ENCODE results near the gene MICAL2.

MICAL2 gene

GRCh38 chr11:12276831-12277475 is 166.6 kb downstream of the MICAL2 start:
- no peak for DNase-seq

DNA sequence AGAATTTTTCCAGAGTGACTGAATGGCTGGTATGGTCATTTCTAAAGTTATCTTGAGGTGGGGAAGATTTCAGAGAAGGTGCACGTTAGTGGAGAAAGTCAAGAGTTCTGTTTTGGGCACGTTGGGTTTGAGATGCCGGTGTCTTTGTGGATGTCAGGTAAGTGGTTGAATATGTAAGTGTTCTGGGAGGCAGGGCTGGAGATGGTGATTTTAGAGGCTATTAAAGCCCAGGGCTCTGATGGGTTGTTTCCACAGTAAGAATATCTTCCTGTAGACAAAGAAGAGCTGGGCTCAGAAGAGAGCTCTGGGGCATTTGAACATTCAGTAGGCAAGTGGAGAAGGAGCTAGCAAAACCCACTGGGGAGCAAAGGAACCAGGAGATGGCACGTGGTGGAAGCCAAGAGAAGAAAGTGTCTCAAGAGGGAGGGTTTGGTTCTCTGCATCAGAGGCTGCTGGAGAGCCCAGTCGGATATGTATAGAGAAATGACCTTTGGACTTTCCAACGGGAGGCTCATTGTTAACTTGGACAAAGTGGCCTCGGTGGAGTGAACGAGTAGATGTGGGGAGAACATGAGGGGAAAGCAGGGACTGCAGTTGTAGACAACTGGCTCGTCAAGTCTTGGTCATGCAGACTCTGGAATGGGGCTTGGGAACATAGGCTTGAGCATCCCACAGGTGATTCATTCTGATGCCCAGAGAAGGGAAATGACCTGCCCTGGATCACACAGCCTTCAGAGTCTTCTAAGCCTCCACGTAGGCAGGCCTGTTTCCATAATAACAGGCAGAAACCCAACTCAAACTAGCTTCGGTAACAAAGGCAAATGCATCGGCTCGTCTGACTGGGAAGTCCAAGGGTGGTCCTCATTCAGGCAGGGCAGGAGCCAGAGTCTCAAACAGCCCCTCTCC is 168.6 kb downstream of the MICAL2 start:
- no peak for DNase-seq

DNA sequence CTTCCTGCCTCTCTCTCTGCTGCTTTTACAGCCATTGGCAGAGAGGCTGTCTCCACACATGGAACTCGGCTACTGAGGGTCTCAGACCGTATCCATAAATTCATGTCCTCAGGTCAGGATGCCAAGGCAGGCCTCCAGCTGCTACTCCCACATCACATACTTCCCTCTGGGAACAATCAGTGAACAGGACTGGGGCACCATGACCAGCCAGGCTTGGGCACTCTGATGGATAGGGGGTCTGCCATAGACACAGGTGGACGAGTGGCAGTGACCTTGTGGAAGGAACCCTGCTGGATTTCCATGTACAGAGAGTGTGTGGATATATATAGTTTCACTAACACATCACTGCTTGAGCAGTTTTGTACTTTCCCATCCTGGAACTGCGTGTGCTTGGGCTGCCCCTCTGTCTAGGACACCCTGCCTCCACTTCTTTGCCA is 169.3 kb downstream of the MICAL2 start:
- DNase-seq = no peak

- no peak for DNase-seq
Observed at GRCh38 chr11:12280199-12280837, 169.9 kb downstream of the MICAL2 start.

DNA sequence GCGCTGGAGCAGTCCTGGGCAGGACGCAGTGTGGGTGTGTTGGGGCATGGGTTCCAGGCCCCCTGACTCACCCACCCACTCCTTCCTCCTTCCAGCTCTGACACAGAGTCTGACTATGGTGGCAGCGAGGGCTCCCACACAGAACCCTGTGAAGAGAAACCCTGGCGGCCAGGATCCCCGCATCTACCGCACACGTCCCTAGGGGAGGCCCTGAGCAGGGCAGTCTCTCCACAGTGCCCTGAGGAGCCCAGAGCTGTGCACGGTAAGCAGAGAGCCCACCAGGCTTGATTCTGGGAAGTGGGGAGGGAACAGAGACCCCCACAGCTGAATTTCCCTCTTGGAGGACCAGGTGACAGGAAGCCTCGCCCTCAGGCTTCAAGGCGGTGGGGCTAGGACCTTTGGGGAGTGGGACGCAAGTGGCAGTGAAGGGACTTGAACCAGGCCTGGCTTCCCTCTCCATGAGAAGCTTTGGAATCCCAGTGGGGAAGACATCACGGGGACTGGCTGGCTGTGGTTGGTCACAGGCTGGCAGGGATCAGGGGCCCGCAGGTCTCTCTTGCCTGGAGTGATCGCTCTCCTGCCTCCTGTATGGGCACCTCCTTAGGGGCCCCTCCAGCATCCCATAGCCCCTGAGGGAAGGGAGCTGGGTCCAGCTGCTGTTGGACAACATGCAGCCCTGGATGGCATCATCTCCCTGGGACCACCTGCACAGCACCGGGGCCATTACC is 170.6 kb downstream of the MICAL2 start:
- no peak for DNase-seq

GRCh38 chr11:12281571-12282478 is 171.4 kb downstream of the MICAL2 start:
- DNase-seq = no peak

- no peak for DNase-seq
Observed at GRCh38 chr11:12282676-12283075, 172.3 kb downstream of the MICAL2 start.

GRCh38 chr11:12284316-12285050 is 174.1 kb downstream of the MICAL2 start:
- DNase-seq = no peak

GRCh38 chr11:12285106-12285505 is 174.7 kb downstream of the MICAL2 start:
- DNase-seq = no peak

GRCh38 chr11:12285811-12286222 is 175.4 kb downstream of the MICAL2 start:
- no peak for DNase-seq

GRCh38 chr11:12286606-12287005 is 176.2 kb downstream of the MICAL2 start:
- DNase-seq = no peak

DNA sequence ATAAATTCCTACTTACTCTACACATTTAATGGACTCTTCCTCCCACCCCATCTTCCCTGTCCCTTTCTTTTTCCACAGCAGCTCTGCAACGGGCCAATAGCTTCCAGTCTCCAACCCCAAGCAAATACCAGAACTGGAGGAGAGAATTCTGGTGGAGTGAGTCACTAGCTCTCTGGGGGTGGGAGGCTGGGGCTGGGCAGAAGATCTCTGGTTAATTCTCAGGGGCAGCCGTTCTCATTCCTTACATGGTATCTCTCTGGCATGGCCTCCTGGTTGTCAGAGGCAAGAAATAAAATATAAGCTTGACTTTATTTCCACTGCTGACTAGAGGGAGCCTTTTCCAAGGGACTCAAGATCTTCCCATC is 176.6 kb downstream of the MICAL2 start:
- no peak for DNase-seq

GRCh38 chr11:12287374-12288211 is 177.2 kb downstream of the MICAL2 start:
- DNase-seq = no peak

GRCh38 chr11:12288212-12288930 is 178.0 kb downstream of the MICAL2 start:
- DNase-seq = no peak

GRCh38 chr11:12288931-12289666 is 178.7 kb downstream of the MICAL2 start:
- DNase-seq = no peak

GRCh38 chr11:12289667-12290476 is 179.5 kb downstream of the MICAL2 start:
- no peak for DNase-seq

DNA sequence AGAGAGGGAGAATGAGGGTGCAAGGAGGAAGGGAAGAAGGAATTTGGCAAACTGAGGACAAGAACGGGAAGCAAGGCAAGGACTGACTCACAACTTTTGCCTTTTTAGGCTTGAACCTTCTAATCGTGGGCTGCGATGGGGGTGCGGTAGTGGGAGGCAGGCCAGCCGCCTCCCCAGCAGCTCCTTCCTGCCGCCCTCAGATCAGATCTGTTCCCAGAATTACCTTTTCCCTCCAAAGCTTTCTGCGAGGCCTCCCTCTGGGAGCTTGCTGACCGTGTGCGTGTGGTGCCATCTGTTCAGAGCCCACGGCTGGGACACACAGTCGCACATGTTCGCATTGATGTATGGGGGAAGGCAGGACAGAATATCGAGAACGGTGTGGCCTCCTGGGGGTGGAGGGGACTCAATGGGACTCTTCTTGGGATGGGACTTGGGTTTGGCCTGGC is 180.1 kb downstream of the MICAL2 start:
- DNase-seq = no peak

GRCh38 chr11:12291313-12291712 is 180.9 kb downstream of the MICAL2 start:
- no peak for DNase-seq

Data from activated gamma-delta T cell (primary cell).